Stimulated activated naive CD8-positive, alpha-beta T cell treated with anti-CD3 and anti-CD28 coated beads, Interleukin-15, Interleukin-2, amounts not matched to agents 100 ng/mL and 50 ng/mL, for 24 hours (primary cell): Measurements from ENCODE around the gene DCAF15.

Experiments used
- H3K27ac Mint-ChIP-seq: one replicate; pipeline ENCODE4 v1.8.0; 2021; ENCODE audit warnings: mild to moderate bottlenecking, mixed read lengths
- H3K27me3 Mint-ChIP-seq: one replicate; pipeline ENCODE4 v1.8.0; 2021; ENCODE audit warnings: mixed read lengths
- H3K36me3 Mint-ChIP-seq: one replicate; pipeline ENCODE4 v1.8.0; 2021; ENCODE audit warnings: low read depth, mixed read lengths
- H3K4me1 Mint-ChIP-seq: one replicate; pipeline ENCODE4 v1.8.0; 2021; ENCODE audit warnings: low read depth, mixed read lengths
- H3K4me3 Mint-ChIP-seq: one replicate; pipeline ENCODE4 v1.8.0; 2021; ENCODE audit warnings: mild to moderate bottlenecking, mixed read lengths
- H3K9me3 Mint-ChIP-seq: one replicate; pipeline ENCODE4 v1.8.0; 2021; ENCODE audit warnings: mixed read lengths

Gene DCAF15, protein sequence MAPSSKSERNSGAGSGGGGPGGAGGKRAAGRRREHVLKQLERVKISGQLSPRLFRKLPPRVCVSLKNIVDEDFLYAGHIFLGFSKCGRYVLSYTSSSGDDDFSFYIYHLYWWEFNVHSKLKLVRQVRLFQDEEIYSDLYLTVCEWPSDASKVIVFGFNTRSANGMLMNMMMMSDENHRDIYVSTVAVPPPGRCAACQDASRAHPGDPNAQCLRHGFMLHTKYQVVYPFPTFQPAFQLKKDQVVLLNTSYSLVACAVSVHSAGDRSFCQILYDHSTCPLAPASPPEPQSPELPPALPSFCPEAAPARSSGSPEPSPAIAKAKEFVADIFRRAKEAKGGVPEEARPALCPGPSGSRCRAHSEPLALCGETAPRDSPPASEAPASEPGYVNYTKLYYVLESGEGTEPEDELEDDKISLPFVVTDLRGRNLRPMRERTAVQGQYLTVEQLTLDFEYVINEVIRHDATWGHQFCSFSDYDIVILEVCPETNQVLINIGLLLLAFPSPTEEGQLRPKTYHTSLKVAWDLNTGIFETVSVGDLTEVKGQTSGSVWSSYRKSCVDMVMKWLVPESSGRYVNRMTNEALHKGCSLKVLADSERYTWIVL

GRCh38 chr19:13952154-13952930 is at the start of gene DCAF15:
TSS of gene DCAF15 (plus strand) at chr19:13952509. CDS start at chr19:13952513, 4 bp downstream.
- peak within 1 kb of the TSS; percentile 92 for H3K4me3 Mint-ChIP-seq
- H3K27ac Mint-ChIP-seq = peak within 1 kb of the TSS; percentile 93
- no peaks in the 10 kb centered on the region for H3K27me3 Mint-ChIP-seq
- H3K36me3 Mint-ChIP-seq = peaks cover 4% of the 10 kb centered on the region
- no peaks in the 10 kb centered on the region for H3K9me3 Mint-ChIP-seq
- peaks cover 22% of the 10 kb centered on the region for H3K4me1 Mint-ChIP-seq

DNA sequence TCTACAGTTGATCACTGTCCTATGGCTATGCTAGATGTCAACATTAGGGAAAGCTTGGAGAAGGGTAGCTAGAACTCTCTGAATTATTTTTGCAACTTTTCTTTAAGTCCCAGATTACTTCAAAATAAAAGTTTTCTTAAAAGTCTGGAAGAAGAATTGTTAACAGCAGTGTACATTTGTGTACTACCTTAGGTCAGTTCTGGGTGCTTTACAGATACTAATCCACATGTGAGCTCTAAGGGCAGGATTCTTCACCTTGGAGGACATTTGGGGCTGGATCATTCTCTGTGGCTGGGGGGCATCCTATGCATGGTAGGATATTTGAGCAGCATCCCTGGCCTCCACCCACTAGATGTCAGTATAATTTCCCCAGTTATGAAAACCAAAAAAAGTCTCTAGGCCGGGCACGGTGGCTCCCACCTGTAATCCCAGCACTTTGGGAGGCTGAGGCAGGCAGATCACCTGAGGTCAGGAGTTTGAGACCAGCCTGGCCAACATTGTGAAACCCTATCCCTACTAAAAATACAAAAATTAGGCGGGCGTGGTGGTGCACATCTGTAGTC is 49.2 kb upstream of the DCAF15 start:
- Mint-ChIP-seq H3K27ac (no peak overlapping the region), H3K36me3 (peaks cover 3% of the 10 kb centered on the region), H3K4me3 (no peak overlapping the region), H3K9me3 (no peaks in the 10 kb centered on the region), H3K4me1 (peaks cover 20% of the 10 kb centered on the region), H3K27me3 (no peaks in the 10 kb centered on the region)

DNA sequence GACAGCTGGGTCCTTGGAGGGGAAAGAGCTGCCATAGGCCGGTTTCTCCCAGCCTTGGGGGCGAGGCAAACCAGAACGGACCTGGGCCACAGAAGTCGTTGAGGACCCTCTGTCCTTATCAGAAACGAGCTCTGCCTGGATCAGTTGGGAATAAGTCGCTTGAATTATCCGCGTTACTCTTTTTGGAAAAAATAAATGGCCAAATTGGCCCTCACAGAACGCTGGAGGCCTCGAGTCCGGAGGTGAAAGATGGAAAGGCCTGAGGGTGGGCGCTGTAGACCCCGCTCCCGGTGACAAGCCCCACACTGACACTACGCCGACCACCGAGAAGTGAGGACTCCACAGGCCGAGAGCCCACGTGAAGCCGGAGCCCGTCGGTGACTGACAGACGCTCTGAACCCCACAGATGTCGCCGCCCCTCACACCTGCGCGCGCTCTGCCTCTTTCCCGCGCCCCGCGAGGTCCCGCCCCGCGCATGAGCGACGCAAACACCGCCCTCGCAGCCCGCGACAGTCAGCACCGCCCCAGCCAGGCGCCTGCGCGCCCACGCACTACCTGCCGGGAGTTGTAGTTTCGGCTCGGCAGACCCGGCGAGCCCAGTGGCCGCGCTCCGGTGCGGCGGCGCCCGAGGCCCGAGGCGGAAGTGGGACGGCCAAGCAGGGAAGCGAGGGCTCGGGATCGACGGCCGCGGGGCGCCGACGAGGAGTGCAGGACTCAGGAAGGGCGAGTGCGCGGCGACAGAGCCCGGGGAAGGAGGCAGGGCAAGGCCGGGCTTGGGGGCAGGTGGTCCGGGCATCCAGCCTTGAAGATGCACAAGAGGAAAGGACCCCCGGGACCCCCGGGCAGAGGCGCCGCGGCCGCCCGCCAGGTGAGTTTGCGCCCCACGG is 46.4 kb upstream of the DCAF15 start, which contains the start of the genes BRME1 and CC2D1A:
Gene BRME1 (minus strand): TSS at position 484 of the 887 bp plus-strand sequence. CDS start 1,225 bp downstream, outside the sequence.
Gene CC2D1A (plus strand): TSS at position 568 of the 887 bp plus-strand sequence. CDS start 241 bp downstream, at position 809.
- no peaks in the 10 kb centered on the region for H3K9me3 Mint-ChIP-seq
- H3K4me1 Mint-ChIP-seq = peaks cover 20% of the 10 kb centered on the region
- peaks cover 9% of the 10 kb centered on the region for H3K36me3 Mint-ChIP-seq
- no peaks in the 10 kb centered on the region for H3K27me3 Mint-ChIP-seq
- H3K4me3 Mint-ChIP-seq = peak within 1 kb of the TSS; percentile 85
- peak within 1 kb of the TSS; percentile 90 for H3K27ac Mint-ChIP-seq

DNA sequence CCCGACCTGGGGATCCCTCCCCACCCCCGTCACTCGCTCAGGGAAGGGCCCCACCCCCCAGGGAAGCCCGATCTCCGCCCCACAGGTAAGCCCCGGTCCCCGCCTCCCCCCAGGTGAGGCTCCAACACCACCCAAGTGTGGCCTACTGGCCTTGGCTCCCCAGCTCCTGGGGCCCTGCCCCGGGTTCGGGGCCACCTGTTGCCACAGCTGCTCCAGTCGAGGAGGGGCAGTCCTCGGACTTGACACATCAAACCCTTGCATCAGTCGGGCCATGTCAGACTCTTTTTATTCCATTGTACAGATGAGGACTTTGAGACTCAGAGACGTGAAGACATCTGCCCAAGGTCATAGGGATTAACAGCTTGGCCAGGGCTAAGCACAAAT is 45.8 kb upstream of the DCAF15 start:
- peak overlapping the region; percentile 85 for H3K4me3 Mint-ChIP-seq
- H3K27ac Mint-ChIP-seq = peak overlapping the region; percentile 61
- no peaks in the 10 kb centered on the region for H3K9me3 Mint-ChIP-seq

DNA sequence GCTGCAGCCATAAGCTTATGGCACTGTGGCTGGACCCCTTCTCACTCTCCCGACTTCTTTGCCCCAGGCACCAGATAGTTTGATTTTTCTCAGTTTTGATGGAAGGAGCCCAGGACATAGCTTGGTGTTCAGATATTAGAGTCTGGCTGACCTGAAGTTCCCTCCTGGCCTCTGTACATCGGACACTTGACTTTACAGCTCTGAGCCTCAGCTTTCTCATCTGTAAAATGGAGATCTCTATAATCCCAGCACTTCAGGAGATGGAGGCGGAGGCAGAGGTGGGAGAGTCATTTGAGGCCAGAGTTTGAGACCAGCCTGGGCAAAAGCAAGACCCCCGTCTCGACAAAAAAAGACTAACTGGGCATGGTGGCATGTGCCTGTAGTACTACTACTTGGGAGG is 45.4 kb upstream of the DCAF15 start:
- H3K4me3 Mint-ChIP-seq = peak overlapping the region; percentile 85
- peak overlapping the region; percentile 61 for H3K27ac Mint-ChIP-seq
- no peaks in the 10 kb centered on the region for H3K9me3 Mint-ChIP-seq
- H3K36me3 Mint-ChIP-seq = peaks cover 14% of the 10 kb centered on the region
- peaks cover 20% of the 10 kb centered on the region for H3K4me1 Mint-ChIP-seq
- H3K27me3 Mint-ChIP-seq = no peaks in the 10 kb centered on the region

More for the DNA sequence above, 45.8 kb upstream of the DCAF15 start:
- H3K4me1 Mint-ChIP-seq = peaks cover 20% of the 10 kb centered on the region
- no peaks in the 10 kb centered on the region for H3K27me3 Mint-ChIP-seq
- H3K36me3 Mint-ChIP-seq = peaks cover 14% of the 10 kb centered on the region

DNA sequence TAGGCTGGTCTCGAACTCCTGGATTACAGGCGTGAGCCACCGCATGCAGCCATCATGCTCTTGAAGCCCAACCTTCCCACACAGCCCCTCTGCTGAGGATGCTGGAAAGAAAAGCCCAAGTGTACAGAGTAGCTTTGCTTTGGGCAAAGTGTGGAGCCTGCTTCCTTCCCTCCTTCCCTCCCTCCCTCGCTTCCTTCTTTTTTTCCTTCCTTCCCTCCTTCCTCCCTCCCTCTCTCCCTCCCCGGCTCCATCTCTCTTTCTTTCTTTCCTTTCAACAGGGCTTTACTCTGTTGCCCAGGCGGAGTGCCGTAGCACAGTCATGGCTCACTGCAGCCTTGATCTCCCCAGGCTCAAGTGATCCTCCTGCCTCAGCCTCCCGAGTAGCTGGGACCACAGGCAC is 43.6 kb upstream of the DCAF15 start:
- H3K4me1 Mint-ChIP-seq = peaks cover 20% of the 10 kb centered on the region
- H3K36me3 Mint-ChIP-seq = peaks cover 14% of the 10 kb centered on the region
- no peaks in the 10 kb centered on the region for H3K9me3 Mint-ChIP-seq
- H3K27ac Mint-ChIP-seq = no peak overlapping the region
- H3K4me3 Mint-ChIP-seq = no peak overlapping the region
- no peaks in the 10 kb centered on the region for H3K27me3 Mint-ChIP-seq

DNA sequence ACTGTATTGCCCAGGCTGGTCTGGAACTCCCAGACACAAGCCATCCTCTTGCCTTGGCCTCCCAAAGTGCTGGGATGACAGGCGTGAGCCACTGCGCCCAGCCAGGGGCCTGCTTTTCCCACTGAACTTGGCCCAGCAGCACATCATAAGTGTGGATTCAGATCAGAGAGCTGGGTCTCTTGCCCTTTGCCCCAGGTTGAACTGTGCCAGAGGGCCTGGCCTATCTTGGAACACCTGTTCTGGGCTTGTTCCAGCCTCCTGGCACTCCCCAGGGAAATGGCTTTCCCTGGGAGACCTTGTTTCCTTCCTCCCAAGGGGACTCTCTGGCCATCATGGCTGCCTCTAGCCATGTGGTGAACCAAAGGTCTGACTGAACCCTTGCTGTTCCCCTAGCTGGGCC is 42.9 kb upstream of the DCAF15 start:
- Mint-ChIP-seq H3K36me3 (peaks cover 14% of the 10 kb centered on the region), H3K27me3 (no peaks in the 10 kb centered on the region), H3K4me1 (peaks cover 16% of the 10 kb centered on the region), H3K4me3 (no peak overlapping the region), H3K27ac (no peak overlapping the region), H3K9me3 (no peaks in the 10 kb centered on the region)

- Mint-ChIP-seq H3K27me3 (no peaks in the 10 kb centered on the region), H3K4me3 (no peak overlapping the region), H3K36me3 (peaks cover 22% of the 10 kb centered on the region), H3K9me3 (no peaks in the 10 kb centered on the region), H3K27ac (no peak overlapping the region), H3K4me1 (no peaks in the 10 kb centered on the region)
These were observed 39.0 kb upstream of the DCAF15 start for GRCh38 chr19:13913352-13913751.

DNA sequence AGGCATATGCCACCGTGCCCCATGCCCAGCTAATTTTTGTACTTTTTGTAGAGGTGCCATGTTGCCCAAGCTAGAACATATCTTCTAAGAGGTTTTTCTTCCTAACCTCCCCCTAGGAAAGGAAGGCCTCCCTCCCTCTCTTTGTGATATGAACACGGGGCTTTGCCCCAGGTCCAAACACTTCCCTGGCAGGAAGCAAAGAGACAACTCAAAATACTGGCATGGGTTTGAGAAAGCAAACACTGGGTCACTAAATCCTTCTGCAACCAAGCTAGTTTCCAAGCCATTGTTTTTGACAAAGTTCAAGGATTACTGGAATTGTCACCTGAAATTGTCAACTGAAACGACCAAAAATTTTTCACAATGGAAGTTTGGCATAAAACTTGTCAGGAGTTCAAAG is 37.5 kb upstream of the DCAF15 start:
- H3K27ac Mint-ChIP-seq = no peak overlapping the region
- H3K36me3 Mint-ChIP-seq = peaks cover 23% of the 10 kb centered on the region
- H3K4me1 Mint-ChIP-seq = no peaks in the 10 kb centered on the region
- no peak overlapping the region for H3K4me3 Mint-ChIP-seq
- H3K27me3 Mint-ChIP-seq = no peaks in the 10 kb centered on the region
- H3K9me3 Mint-ChIP-seq = no peaks in the 10 kb centered on the region

DNA sequence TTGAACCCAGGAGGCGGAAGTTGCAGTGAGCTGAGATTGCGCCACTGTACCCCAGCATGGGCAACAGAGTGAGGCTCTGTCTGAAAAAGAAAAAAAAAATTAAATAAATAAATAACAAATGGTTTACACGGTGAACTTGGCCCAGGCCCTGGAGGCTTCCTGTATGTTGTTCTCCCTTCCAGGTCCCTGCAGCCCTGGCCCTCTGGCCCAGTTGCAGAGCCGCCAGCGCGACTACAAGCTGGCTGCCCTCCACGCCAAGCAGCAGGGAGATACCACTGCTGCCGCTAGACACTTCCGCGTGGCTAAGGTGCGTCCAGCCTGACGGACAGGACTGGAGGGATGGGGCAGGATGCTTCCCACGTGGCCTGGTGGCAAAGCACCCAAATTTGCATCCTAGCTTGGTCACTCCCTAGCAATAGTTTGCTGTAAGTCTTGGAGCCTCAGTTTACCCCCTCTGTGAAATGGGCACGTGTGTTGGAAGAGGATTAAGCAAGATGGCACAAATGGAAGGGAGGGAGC is 34.4 kb upstream of the DCAF15 start:
- Mint-ChIP-seq H3K9me3 (peaks cover 5% of the 10 kb centered on the region), H3K36me3 (peaks cover 39% of the 10 kb centered on the region), H3K4me3 (no peak overlapping the region), H3K27me3 (no peaks in the 10 kb centered on the region), H3K4me1 (no peaks in the 10 kb centered on the region), H3K27ac (no peak overlapping the region)

GRCh38 chr19:13918726-13919411 is 33.4 kb upstream of the DCAF15 start:
- no peaks in the 10 kb centered on the region for H3K27me3 Mint-ChIP-seq
- no peaks in the 10 kb centered on the region for H3K4me1 Mint-ChIP-seq
- H3K27ac Mint-ChIP-seq = no peak overlapping the region
- H3K9me3 Mint-ChIP-seq = peaks cover 5% of the 10 kb centered on the region
- peaks cover 44% of the 10 kb centered on the region for H3K36me3 Mint-ChIP-seq
- H3K4me3 Mint-ChIP-seq = no peak overlapping the region

DNA sequence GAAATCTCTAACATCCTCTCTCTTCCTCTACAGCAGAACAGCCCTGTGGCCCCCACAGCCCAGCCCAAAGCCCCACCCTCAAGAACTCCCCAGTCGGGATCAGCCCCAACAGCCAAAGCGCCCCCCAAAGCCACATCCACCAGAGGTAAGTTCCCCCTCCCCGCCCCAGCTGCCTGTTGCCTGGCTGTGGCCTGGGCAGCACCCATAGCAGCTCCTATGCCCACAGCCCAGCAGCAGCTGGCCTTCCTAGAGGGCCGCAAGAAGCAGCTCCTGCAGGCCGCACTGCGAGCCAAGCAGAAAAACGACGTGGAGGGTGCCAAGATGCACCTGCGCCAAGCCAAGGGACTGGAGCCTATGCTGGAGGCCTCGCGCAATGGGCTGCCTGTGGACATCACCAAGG is 31.8 kb upstream of the DCAF15 start:
- H3K9me3 Mint-ChIP-seq = peaks cover 5% of the 10 kb centered on the region
- no peak overlapping the region for H3K4me3 Mint-ChIP-seq
- H3K27me3 Mint-ChIP-seq = no peaks in the 10 kb centered on the region
- peaks cover 44% of the 10 kb centered on the region for H3K36me3 Mint-ChIP-seq
- H3K27ac Mint-ChIP-seq = no peak overlapping the region
- no peaks in the 10 kb centered on the region for H3K4me1 Mint-ChIP-seq

DNA sequence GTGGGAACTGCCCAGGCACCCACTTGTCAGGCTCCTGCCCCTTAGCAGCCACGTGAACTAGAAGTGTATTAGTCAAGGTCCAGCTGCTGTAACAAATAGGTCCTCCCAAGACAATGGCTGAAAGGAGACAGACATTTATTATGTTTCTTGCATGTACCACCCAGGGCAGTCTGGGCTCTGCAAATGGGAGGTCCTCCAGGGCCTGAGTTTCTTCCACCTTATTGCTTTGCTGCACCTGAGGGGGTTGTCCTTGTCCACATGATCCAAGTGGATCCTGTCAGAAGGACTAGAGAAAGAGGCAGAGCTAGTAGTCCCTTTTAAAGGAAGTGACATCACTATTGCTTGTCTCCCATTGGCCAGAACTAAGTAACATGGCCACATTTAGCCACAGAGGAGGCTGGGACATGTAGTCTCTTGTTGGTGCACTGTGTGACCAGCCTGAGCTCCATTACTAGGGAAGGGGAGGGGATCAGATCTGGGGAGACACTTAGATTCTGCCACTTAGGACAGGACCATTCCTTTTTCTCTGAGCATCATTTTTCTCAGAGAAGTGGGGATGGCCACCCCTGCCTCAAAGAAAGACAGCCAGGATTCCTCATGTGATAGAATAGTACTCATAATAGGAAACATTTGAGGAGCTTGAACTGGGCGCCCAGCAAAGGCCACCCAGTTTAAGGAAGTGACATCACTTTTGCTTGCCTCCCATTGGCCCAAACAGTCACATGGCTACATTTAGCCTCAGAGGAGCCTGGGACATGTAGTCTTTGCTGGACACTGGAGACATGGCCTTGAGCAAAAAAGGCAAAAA is 31.2 kb upstream of the DCAF15 start:
- peaks cover 44% of the 10 kb centered on the region for H3K36me3 Mint-ChIP-seq
- no peak overlapping the region for H3K27ac Mint-ChIP-seq
- H3K4me3 Mint-ChIP-seq = no peak overlapping the region
- H3K4me1 Mint-ChIP-seq = no peaks in the 10 kb centered on the region
- H3K9me3 Mint-ChIP-seq = peaks cover 5% of the 10 kb centered on the region
- H3K27me3 Mint-ChIP-seq = no peaks in the 10 kb centered on the region
